Activated naive CD8-positive, alpha-beta T cell treated with anti-CD3 and anti-CD28 coated beads, Interleukin-2, amount 10 ng/mL, durations not matched to agents 7 days and 5 days (primary cell): ENCODE results near the gene ARMC8. TPM values are rescaled to one million over a fixed set of nuclear protein-coding genes. Genes with fewer than 3 reads are reported as not detected.
A peak's percentile ranks its signal among the peaks of the same experiment; 100 is the strongest.

Experiments
- ATAC-seq: fragments of 150-1000 bp; cut with Tn5 transposase; one replicate; pipeline ENCODE4 v1.10.0; 2021; ENCODE audit warnings: low read depth, moderate library complexity
- POLR2A ChIA-PET: fragments of 350-600 bp; sonication (Branson Sonifier 250); formaldehyde crosslinking; loops from one replicate; lab custom pipeline; 2021; ENCODE audit warnings: antibody characterized with exemption; lab: Charles Lee
- DNase-seq: peaks from one replicate; pipeline ENCODE4 v3.0.0; 2021
- H3K27ac Mint-ChIP-seq: one replicate; pipeline ENCODE4 v1.8.0; 2022; ENCODE audit warnings: mild to moderate bottlenecking, mixed read lengths
- H3K27me3 Mint-ChIP-seq: one replicate; pipeline ENCODE4 v1.8.0; 2022; ENCODE audit warnings: mild to moderate bottlenecking, moderate library complexity, mixed read lengths
- H3K36me3 Mint-ChIP-seq: one replicate; pipeline ENCODE4 v1.8.0; 2021; ENCODE audit warnings: mild to moderate bottlenecking, mixed read lengths
- H3K4me1 Mint-ChIP-seq: one replicate; pipeline ENCODE4 v1.8.0; 2021; ENCODE audit warnings: mixed read lengths
- H3K4me3 Mint-ChIP-seq: one replicate; pipeline ENCODE4 v1.8.0; 2022; ENCODE audit warnings: mild to moderate bottlenecking, moderate library complexity, mixed read lengths
- H3K9me3 Mint-ChIP-seq: one replicate; pipeline ENCODE4 v1.8.0; 2021; ENCODE audit warnings: mixed read lengths
- total RNA-seq, 2 experiments: library from RNA; stranded (reverse); gene quantifications; one replicate each; pipeline ENCODE4 v1.2.3, GENCODE V29; 2021

The ARMC8 gene
- total RNA-seq, 2 experiments from 2014 or later = 53.1 to 60.9 TPM

DNA sequence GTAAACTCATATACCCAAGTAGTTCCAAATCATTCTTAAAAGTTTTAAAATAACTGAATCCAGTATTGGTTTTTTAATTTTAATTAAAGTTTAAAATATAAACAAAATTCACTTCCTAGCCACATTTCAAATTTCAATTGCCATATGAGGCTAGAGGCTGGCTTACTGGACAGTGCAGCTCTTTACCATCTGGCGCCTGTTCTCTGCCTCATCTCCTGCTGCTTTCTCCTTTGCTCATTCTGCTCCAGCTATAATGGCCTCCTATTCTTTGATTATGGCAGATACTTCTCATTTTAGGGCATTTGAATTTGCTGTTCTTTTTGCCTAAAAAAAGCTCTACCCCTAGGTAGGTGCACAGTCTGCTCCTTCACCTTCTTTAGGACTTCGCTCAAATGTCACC, 19.1 kb downstream of the ARMC8 start:
- Mint-ChIP-seq H3K4me1 (peaks cover 16% of the 10 kb centered on the region), H3K27me3 (no peaks in the 10 kb centered on the region), H3K27ac (no peak overlapping the region), H3K9me3 (no peaks in the 10 kb centered on the region), H3K36me3 (peaks cover 27% of the 10 kb centered on the region), H3K4me3 (no peak overlapping the region)
- POLR2A ChIA-PET = no interaction called here
- ATAC-seq = no peak
- no peak for DNase-seq

DNA sequence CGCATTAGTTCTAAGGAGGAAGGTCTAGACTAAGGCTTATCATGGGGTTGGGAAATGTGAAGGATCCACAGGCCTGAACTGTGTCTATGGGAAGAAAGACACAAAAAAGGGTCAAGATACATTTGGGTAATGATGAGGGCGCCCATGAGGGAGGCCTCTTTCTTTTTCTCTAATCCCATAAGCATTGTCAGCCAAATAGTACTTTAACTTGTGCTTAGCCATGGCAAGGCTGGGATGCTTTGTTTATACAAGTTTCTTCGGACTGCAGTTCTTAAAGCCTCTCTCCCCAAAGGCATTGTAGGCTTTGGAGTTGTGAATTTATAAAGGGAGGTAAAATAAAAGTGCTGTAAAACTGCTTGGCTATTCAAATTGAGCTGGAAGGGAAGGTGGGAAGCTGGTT, 23.4 kb downstream of the ARMC8 start:
- Mint-ChIP-seq H3K9me3 (no peaks in the 10 kb centered on the region), H3K27ac (no peak overlapping the region), H3K4me1 (peaks cover 5% of the 10 kb centered on the region), H3K27me3 (no peaks in the 10 kb centered on the region), H3K4me3 (no peak overlapping the region), H3K36me3 (peaks cover 29% of the 10 kb centered on the region)
- ATAC-seq = no peak
- no peak for DNase-seq
- POLR2A ChIA-PET = no interaction called here

DNA sequence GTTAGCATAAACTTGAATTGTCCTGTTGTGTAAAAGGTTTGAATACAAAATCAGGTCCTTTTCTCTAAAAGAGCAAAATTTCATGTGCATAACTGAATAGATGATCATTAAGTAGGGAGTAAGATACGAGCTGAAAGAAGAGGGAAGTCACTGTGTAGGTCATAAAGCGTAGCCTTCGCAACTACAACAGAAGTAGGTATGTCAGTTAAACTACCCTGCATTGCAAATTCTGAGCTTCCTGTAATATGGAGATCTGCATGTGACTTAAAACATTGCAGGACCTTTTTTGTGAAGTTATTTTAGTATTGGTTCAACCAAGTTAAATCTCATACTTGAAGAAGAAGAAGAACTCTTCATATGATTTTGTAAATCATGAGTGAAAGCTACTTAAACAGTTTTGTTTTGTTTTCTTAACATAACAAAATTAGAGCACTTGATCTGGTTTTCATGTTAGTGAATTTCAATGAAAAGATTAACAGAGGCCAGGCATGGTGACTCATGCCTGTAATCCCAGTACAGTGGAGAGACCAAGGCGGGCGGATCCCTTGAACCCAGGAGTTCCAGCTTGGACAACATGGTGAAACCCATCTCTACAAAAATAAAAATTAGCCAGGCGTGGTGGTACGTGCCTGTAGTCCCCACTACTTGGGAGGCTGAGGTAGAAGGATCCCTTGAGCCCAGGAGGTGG, 26.4 kb downstream of the ARMC8 start:
- no peak for ATAC-seq
- Mint-ChIP-seq H3K36me3 (peaks cover 32% of the 10 kb centered on the region), H3K27ac (no peak overlapping the region), H3K27me3 (no peaks in the 10 kb centered on the region), H3K4me3 (no peak overlapping the region), H3K9me3 (no peaks in the 10 kb centered on the region), H3K4me1 (peaks cover 8% of the 10 kb centered on the region)
- DNase-seq = no peak
- POLR2A ChIA-PET = no interaction called here

DNA sequence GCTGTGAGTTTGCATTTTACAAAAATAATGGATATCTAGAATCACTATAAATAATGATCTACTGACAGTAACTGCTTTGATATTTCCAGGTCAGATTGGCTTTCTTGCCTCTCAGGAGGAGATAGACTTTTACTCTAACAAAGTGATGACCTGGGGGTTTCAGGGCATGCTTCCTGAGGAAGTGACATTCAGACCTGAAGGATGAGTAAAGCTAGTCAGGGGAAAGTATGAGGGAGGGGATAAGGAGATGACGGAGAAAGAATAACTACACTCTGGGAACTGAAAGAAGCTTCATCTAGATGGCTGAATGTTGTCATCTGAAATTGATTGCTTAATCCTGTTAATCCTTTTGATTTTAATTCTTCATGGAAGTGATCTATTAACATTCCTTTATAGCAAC, 32.2 kb downstream of the ARMC8 start:
- ATAC-seq (no peak), DNase-seq (no peak)
- H3K27me3 Mint-ChIP-seq = no peaks in the 10 kb centered on the region
- peaks cover 30% of the 10 kb centered on the region for H3K36me3 Mint-ChIP-seq
- POLR2A ChIA-PET = no interaction called here
- H3K4me1 Mint-ChIP-seq = peaks cover 23% of the 10 kb centered on the region
- H3K27ac Mint-ChIP-seq = no peak overlapping the region
- H3K9me3 Mint-ChIP-seq = no peaks in the 10 kb centered on the region
- no peak overlapping the region for H3K4me3 Mint-ChIP-seq

DNA sequence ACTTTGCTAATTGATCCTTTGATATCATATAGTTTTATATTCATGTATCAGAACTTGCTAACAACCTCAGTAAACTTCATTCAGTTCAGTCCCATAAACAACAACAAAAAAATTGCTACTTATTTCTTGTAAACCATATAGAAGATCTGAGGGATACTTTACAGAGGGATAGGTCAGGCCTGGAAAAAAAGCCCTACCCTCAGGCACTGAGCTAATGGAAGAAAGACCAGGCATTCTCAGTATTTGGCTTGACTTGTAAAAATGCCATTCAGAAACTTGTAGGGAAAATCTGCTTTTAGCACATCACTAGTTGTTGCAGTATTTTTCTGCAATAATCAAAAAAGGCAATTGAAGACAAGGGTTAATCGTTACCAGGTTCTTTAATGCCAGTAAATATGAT, 33.1 kb downstream of the ARMC8 start:
- H3K9me3 Mint-ChIP-seq = no peaks in the 10 kb centered on the region
- peaks cover 23% of the 10 kb centered on the region for H3K4me1 Mint-ChIP-seq
- no peaks in the 10 kb centered on the region for H3K27me3 Mint-ChIP-seq
- ATAC-seq (no peak), DNase-seq (no peak)
- no peak overlapping the region for H3K27ac Mint-ChIP-seq
- H3K4me3 Mint-ChIP-seq = no peak overlapping the region
- POLR2A ChIA-PET = no interaction called here
- H3K36me3 Mint-ChIP-seq = peaks cover 34% of the 10 kb centered on the region

DNA sequence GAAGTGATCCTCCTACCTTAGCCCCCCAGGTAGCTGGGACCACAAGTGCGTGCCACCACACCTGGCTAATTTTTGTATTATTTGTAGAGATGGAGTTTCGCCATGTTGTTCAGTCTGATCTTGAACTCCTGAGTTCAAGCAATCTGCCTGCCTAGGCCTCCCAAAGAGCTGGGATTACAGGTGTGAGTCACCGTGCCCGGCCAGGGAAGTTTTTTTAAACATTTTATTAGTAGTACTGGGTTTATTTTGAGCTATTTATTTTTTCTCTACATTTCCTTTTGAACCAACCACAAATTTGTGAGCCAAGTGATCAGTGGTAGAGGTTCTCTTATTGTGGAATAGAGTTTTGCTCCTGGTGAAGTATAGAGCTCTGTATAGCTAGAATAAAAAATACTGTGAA, 33.7 kb downstream of the ARMC8 start:
- Mint-ChIP-seq H3K27ac (no peak overlapping the region), H3K4me3 (no peak overlapping the region), H3K9me3 (no peaks in the 10 kb centered on the region), H3K36me3 (peaks cover 39% of the 10 kb centered on the region), H3K4me1 (peaks cover 23% of the 10 kb centered on the region), H3K27me3 (no peaks in the 10 kb centered on the region)
- ATAC-seq (no peak), DNase-seq (no peak)
- POLR2A ChIA-PET = no interaction called here

DNA sequence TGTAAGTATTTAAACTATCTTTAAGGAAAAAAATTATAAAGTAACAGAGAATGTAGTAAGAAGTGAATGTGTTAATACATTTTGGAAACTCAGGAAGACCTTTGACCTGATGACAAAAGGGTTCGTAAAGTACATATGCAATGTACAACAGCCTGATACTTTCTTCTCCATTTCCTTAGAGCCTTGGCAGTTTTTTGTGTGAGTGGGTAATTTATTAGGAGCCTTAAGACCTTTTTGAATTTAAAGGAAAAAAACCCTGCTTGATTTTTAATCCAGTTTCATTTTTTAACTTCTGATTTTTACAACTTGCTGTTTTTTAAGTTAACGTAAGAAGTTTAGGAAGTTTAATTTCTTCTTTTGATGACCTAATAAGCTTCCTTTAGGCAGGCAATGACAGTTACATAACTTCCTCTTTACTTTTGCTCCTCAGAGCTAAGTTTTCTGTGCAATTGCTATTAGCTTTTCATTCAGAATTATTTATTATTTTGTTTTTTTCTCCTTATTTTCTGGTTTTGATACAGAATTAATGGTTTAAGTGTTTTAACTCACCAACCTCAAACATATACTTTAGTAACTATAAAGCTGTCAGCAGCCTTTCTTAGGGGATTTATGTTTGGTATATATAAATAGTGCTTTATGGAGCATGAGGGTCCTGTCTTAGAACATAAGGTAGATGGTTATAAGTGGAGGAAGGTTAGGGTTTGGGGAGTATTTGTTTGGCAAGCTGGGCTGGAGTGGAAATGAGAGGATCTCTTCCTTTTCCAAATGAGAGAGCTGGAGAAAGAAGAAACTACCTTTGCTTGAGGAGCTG, 35.2 kb downstream of the ARMC8 start:
- Mint-ChIP-seq H3K36me3 (peaks cover 36% of the 10 kb centered on the region), H3K4me1 (peaks cover 23% of the 10 kb centered on the region), H3K9me3 (no peaks in the 10 kb centered on the region), H3K27ac (peak overlapping the region; percentile 83), H3K4me3 (peak overlapping the region; percentile 31), H3K27me3 (no peaks in the 10 kb centered on the region)
- no peak for ATAC-seq
- no peak for DNase-seq
- POLR2A ChIA-PET = interaction anchor here (1.1 kb wide), 1 partner anchor 48 kb away, joined by 3 read pairs; the partner anchor contains the start of gene DBR1

DNA sequence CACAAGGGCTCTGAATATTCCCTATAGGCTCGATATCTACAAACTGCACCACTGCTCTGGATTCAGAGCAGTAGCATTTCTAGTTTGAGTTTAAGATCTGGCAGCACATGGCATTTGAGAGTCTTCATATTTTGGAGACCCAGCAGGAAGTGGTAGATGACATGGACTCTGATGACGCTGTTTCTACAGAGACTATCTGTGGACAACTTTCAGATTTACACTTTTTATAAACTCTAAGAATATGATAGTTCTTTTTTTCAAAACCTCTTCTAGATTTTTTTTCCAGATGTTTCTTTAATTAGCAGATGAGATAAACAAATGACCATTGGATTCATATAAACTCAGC, 35.8 kb downstream of the ARMC8 start:
- H3K36me3 Mint-ChIP-seq = peaks cover 35% of the 10 kb centered on the region
- peaks cover 21% of the 10 kb centered on the region for H3K4me1 Mint-ChIP-seq
- no peaks in the 10 kb centered on the region for H3K9me3 Mint-ChIP-seq
- H3K4me3 Mint-ChIP-seq = peak overlapping the region; percentile 31
- POLR2A ChIA-PET = interaction anchor here (1.1 kb wide), 1 partner anchor 48 kb away, joined by 3 read pairs; the partner anchor contains the start of gene DBR1
- DNase-seq (no peak), ATAC-seq (peak; percentile 70)
- peak overlapping the region; percentile 83 for H3K27ac Mint-ChIP-seq
- no peaks in the 10 kb centered on the region for H3K27me3 Mint-ChIP-seq

DNA sequence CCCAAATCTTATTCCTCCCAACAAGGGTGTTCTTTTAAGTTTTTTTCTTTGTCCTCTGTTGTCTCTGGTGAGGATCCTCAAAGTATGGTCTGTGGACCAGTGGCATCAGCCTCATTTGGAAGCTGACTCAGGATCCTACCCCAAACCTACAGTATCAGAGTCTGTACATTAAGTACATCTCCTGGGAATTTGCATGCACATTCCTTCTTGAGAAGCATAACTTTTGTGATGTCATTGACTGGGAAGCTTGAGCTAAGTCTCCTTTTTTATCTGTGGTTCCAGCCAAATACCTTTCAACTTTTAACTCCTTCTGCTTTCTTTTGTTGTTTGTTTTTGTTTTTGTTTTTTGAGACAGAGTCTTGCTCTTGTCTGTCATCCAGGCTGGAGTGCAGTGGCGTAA, 40.5 kb downstream of the ARMC8 start:
- no peak for DNase-seq

DNA sequence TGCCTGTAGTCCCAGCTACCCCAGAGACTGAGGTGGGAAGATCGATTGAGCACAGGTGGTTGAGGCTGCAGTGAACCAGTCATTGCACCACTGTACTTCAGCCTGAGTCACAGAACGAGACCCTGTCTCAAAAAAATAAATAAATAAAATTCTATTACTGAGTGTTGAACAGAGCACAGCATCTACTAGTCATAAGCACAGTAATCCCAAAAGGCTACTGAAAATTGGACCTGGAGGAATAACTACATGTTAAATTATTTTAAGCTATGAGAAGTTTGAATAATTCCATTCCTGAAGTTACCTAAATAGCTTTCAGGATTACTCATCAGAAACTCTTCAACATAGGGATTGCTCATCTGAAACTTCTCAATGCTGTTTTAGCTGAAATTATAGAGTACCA, 43.4 kb downstream of the ARMC8 start:
- DNase-seq (no peak), ATAC-seq (no peak)
- peaks cover 6% of the 10 kb centered on the region for H3K4me1 Mint-ChIP-seq
- no peaks in the 10 kb centered on the region for H3K27me3 Mint-ChIP-seq
- POLR2A ChIA-PET = no interaction called here
- no peak overlapping the region for H3K27ac Mint-ChIP-seq
- no peak overlapping the region for H3K4me3 Mint-ChIP-seq
- peaks cover 19% of the 10 kb centered on the region for H3K36me3 Mint-ChIP-seq
- H3K9me3 Mint-ChIP-seq = no peaks in the 10 kb centered on the region

More for the DNA sequence above, 40.5 kb downstream of the ARMC8 start:
- ATAC-seq = no peak
- no peak overlapping the region for H3K4me3 Mint-ChIP-seq
- no peaks in the 10 kb centered on the region for H3K9me3 Mint-ChIP-seq
- peaks cover 6% of the 10 kb centered on the region for H3K4me1 Mint-ChIP-seq
- POLR2A ChIA-PET = no interaction called here
- H3K36me3 Mint-ChIP-seq = peaks cover 36% of the 10 kb centered on the region
- no peaks in the 10 kb centered on the region for H3K27me3 Mint-ChIP-seq
- no peak overlapping the region for H3K27ac Mint-ChIP-seq

DNA sequence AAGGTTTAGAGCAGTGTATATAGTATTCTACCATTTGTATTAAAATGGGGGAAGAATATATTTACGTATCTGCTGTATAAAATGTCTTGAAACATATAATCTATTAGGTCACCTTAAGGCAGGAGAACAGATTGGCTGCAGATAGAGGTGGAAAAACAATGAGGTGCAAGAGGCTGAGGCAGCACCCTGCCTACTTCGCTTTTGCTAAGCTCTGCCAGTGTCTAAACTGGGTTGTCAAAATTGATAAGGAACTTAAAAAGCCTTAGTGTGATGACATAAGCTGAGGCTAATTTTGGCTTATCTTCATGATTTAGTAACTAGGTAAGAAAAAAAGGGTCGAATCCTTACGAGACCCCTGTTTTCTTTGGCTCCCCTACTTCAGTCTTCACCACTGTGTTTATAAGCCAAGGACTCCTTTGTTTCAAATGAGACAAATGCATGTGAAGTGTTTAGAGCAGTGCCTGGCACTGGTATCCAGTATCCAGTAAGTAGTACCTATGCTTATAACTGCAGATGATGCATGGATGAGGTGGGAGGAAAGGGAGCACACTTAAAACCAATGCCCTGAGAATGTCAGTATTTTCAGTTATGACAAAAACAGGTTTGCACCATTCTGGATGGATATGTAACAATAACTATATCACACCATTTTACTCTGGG, 45.7 kb downstream of the ARMC8 start:
- Mint-ChIP-seq H3K4me3 (no peak overlapping the region), H3K36me3 (peaks cover 13% of the 10 kb centered on the region)
- POLR2A ChIA-PET = no interaction called here

DNA sequence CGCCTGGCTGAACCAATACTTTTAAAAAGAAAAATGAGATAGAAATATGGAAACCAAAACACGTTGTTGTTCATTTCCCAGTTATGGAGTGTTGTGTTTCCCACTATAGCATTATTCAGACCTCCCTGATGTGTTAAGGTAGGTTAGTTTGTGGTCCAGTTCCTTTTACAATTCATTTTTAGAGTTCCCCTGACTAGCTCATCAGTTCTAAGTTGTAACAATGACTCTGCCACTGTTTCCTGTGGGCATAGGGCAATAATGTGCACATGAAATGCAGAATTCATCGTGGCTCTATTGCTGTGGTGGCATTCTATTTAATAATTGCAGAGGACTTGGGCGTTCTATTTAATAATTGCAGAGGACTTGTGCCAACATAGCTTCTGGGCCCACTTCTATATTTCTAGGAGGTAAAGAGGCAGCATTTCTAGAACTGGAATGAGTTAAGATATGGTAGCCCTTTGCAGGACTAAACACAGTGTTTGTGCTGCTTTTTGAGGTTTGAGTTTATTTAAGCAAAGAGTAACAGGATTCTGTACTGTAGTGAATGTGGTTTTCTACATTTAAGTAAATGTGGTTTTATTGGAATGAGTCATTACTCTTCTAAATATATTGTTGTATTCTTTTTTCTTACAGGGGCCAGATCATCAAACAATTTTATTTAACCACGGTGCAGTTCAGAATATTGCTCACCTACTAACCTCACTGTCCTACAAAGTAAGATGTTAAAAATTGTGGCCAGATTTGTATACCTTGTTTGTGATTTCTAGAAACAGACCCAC, 47.5 kb downstream of the ARMC8 start:
- H3K4me1 Mint-ChIP-seq = peaks cover 6% of the 10 kb centered on the region
- H3K27me3 Mint-ChIP-seq = no peaks in the 10 kb centered on the region
- no peak overlapping the region for H3K27ac Mint-ChIP-seq
- no peak overlapping the region for H3K4me3 Mint-ChIP-seq
- POLR2A ChIA-PET = no interaction called here
- ATAC-seq (peak; percentile 58), DNase-seq (no peak)
- H3K9me3 Mint-ChIP-seq = no peaks in the 10 kb centered on the region
- H3K36me3 Mint-ChIP-seq = peaks cover 9% of the 10 kb centered on the region

More for the DNA sequence above, 45.7 kb downstream of the ARMC8 start:
- H3K4me1 Mint-ChIP-seq = peaks cover 6% of the 10 kb centered on the region
- no peaks in the 10 kb centered on the region for H3K9me3 Mint-ChIP-seq
- ATAC-seq (no peak), DNase-seq (no peak)
- H3K27me3 Mint-ChIP-seq = no peaks in the 10 kb centered on the region
- no peak overlapping the region for H3K27ac Mint-ChIP-seq

DNA sequence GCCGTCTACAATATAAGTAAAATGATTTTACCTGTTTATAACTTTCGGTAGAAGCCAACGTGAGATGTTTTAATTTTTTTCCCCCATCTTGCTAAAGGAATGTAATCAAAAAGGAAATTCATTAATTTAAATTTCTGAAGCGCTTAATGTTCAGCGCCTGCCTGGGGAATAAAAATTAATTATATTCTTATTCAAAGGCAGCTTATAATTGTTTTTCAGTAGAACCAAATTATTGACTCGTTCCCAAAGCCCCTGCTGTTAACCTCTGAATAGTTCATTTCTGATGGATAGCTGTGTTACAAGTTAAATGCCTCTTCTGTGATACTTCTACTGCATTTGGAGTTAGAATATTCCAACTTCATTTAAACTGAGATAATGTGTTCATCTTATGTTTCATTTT, 51.6 kb downstream of the ARMC8 start:
- Mint-ChIP-seq H3K36me3 (peaks cover 9% of the 10 kb centered on the region), H3K9me3 (no peaks in the 10 kb centered on the region)

More for the DNA sequence above, 51.6 kb downstream of the ARMC8 start:
- POLR2A ChIA-PET = no interaction called here
- peaks cover 6% of the 10 kb centered on the region for H3K4me1 Mint-ChIP-seq
- no peak for DNase-seq
- H3K4me3 Mint-ChIP-seq = no peak overlapping the region
- H3K27me3 Mint-ChIP-seq = no peaks in the 10 kb centered on the region
- no peak for ATAC-seq
- H3K27ac Mint-ChIP-seq = no peak overlapping the region
